ENCODE data around the gene USP37.

USP37 gene

GRCh38 chr2:218406209-218406948, 161.8 kb downstream of the USP37 start:
- Histone ChIP-seq H3K27me3 (replicated peaks; ENCODE audit: control insufficient read depth, insufficient read depth, low read length) (no peaks in the 10 kb centered on the region), H3K9me3 (ENCODE audit: control insufficient read depth, low read length) (no peaks in the 10 kb centered on the region), H3K4me1 (ENCODE audit: control insufficient read depth, insufficient read depth, low read length) (peaks cover 38% of the 10 kb centered on the region), H3K4me3 (ENCODE audit: low read length) (peak overlapping the region; percentile 67), H3K9ac (ENCODE audit: low read length) (peak overlapping the region; percentile 89), H3K36me3 (ENCODE audit: control insufficient read depth, insufficient read depth, low read length, severe bottlenecking) (peaks cover 22% of the 10 kb centered on the region)
- peak; percentile 99 for DNase-seq (ENCODE audit: low read depth)

- Histone ChIP-seq H3K27me3 (replicated peaks; ENCODE audit: control insufficient read depth, insufficient read depth, low read length) (no peaks in the 10 kb centered on the region), H3K9ac (ENCODE audit: low read length) (peak overlapping the region; percentile 84), H3K9me3 (ENCODE audit: control insufficient read depth, low read length) (no peaks in the 10 kb centered on the region), H3K36me3 (ENCODE audit: control insufficient read depth, insufficient read depth, low read length, severe bottlenecking) (peaks cover 22% of the 10 kb centered on the region), H3K4me1 (ENCODE audit: control insufficient read depth, insufficient read depth, low read length) (peaks cover 42% of the 10 kb centered on the region), H3K4me3 (ENCODE audit: low read length) (peak overlapping the region; percentile 67)
- no peak for DNase-seq (ENCODE audit: low read depth)
Measured at GRCh38 chr2:218405746-218406208, 162.4 kb downstream of the USP37 start.

- peaks cover 42% of the 10 kb centered on the region for H3K4me1 ChIP-seq (ENCODE audit: control insufficient read depth, insufficient read depth, low read length)
Measured at GRCh38 chr2:218405086-218405745, 162.9 kb downstream of the USP37 start.

GRCh38 chr2:218404351-218405085, 163.6 kb downstream of the USP37 start:
- Histone ChIP-seq H3K9me3 (ENCODE audit: control insufficient read depth, low read length) (no peaks in the 10 kb centered on the region), H3K4me3 (ENCODE audit: low read length) (no peak overlapping the region), H3K27me3 (replicated peaks; ENCODE audit: control insufficient read depth, insufficient read depth, low read length) (no peaks in the 10 kb centered on the region), H3K4me1 (ENCODE audit: control insufficient read depth, insufficient read depth, low read length) (peaks cover 42% of the 10 kb centered on the region), H3K9ac (ENCODE audit: low read length) (peak overlapping the region; percentile 84), H3K36me3 (ENCODE audit: control insufficient read depth, insufficient read depth, low read length, severe bottlenecking) (peaks cover 22% of the 10 kb centered on the region)
- no peak for DNase-seq (ENCODE audit: low read depth)

More at GRCh38 chr2:218405086-218405745, 162.9 kb downstream of the USP37 start:
- DNase-seq (ENCODE audit: low read depth) = no peak
- Histone ChIP-seq H3K36me3 (ENCODE audit: control insufficient read depth, insufficient read depth, low read length, severe bottlenecking) (peaks cover 22% of the 10 kb centered on the region), H3K27me3 (replicated peaks; ENCODE audit: control insufficient read depth, insufficient read depth, low read length) (no peaks in the 10 kb centered on the region), H3K4me3 (ENCODE audit: low read length) (no peak overlapping the region), H3K9ac (ENCODE audit: low read length) (peak overlapping the region; percentile 84), H3K9me3 (ENCODE audit: control insufficient read depth, low read length) (no peaks in the 10 kb centered on the region)

- no peak for DNase-seq (ENCODE audit: low read depth)
- Histone ChIP-seq H3K27me3 (replicated peaks; ENCODE audit: control insufficient read depth, insufficient read depth, low read length) (no peaks in the 10 kb centered on the region), H3K9ac (ENCODE audit: low read length) (no peak overlapping the region), H3K4me1 (ENCODE audit: control insufficient read depth, insufficient read depth, low read length) (peaks cover 42% of the 10 kb centered on the region), H3K4me3 (ENCODE audit: low read length) (no peak overlapping the region), H3K9me3 (ENCODE audit: control insufficient read depth, low read length) (no peaks in the 10 kb centered on the region), H3K36me3 (ENCODE audit: control insufficient read depth, insufficient read depth, low read length, severe bottlenecking) (peaks cover 22% of the 10 kb centered on the region)
Measured at GRCh38 chr2:218403810-218404209, 164.3 kb downstream of the USP37 start.

GRCh38 chr2:218402911-218403411, 165.2 kb downstream of the USP37 start:
- Histone ChIP-seq H3K27me3 (replicated peaks; ENCODE audit: control insufficient read depth, insufficient read depth, low read length) (no peaks in the 10 kb centered on the region), H3K9me3 (ENCODE audit: control insufficient read depth, low read length) (no peaks in the 10 kb centered on the region), H3K4me3 (ENCODE audit: low read length) (no peak overlapping the region), H3K36me3 (ENCODE audit: control insufficient read depth, insufficient read depth, low read length, severe bottlenecking) (peaks cover 22% of the 10 kb centered on the region), H3K4me1 (ENCODE audit: control insufficient read depth, insufficient read depth, low read length) (peaks cover 46% of the 10 kb centered on the region), H3K9ac (ENCODE audit: low read length) (no peak overlapping the region)
- DNase-seq (ENCODE audit: low read depth) = no peak

- H3K4me1 ChIP-seq (ENCODE audit: control insufficient read depth, insufficient read depth, low read length) = peaks cover 47% of the 10 kb centered on the region
- no peaks in the 10 kb centered on the region for H3K9me3 ChIP-seq (ENCODE audit: control insufficient read depth, low read length)
- H3K9ac ChIP-seq (ENCODE audit: low read length) = peak overlapping the region; percentile 93
- no peaks in the 10 kb centered on the region for H3K27me3 ChIP-seq (replicated peaks; ENCODE audit: control insufficient read depth, insufficient read depth, low read length)
- peaks cover 22% of the 10 kb centered on the region for H3K36me3 ChIP-seq (ENCODE audit: control insufficient read depth, insufficient read depth, low read length, severe bottlenecking)
- DNase-seq (ENCODE audit: low read depth) = no peak
- no peak overlapping the region for H3K4me3 ChIP-seq (ENCODE audit: low read length)
Measured at GRCh38 chr2:218402491-218402901, 165.7 kb downstream of the USP37 start.

GRCh38 chr2:218401890-218402289, 166.3 kb downstream of the USP37 start:
- DNase-seq (ENCODE audit: low read depth) = no peak
- Histone ChIP-seq H3K27me3 (replicated peaks; ENCODE audit: control insufficient read depth, insufficient read depth, low read length) (no peaks in the 10 kb centered on the region), H3K4me1 (ENCODE audit: control insufficient read depth, insufficient read depth, low read length) (peaks cover 47% of the 10 kb centered on the region), H3K9ac (ENCODE audit: low read length) (peak overlapping the region; percentile 93), H3K36me3 (ENCODE audit: control insufficient read depth, insufficient read depth, low read length, severe bottlenecking) (peaks cover 22% of the 10 kb centered on the region), H3K9me3 (ENCODE audit: control insufficient read depth, low read length) (no peaks in the 10 kb centered on the region), H3K4me3 (ENCODE audit: low read length) (peak overlapping the region; percentile 87)

GRCh38 chr2:218400930-218401881, 166.9 kb downstream of the USP37 start:
- DNase-seq (ENCODE audit: low read depth) = peak; percentile 20
- Histone ChIP-seq H3K36me3 (ENCODE audit: control insufficient read depth, insufficient read depth, low read length, severe bottlenecking) (peaks cover 22% of the 10 kb centered on the region), H3K27me3 (replicated peaks; ENCODE audit: control insufficient read depth, insufficient read depth, low read length) (no peaks in the 10 kb centered on the region), H3K9ac (ENCODE audit: low read length) (peak overlapping the region; percentile 93), H3K9me3 (ENCODE audit: control insufficient read depth, low read length) (no peaks in the 10 kb centered on the region), H3K4me1 (ENCODE audit: control insufficient read depth, insufficient read depth, low read length) (peaks cover 43% of the 10 kb centered on the region), H3K4me3 (ENCODE audit: low read length) (peak overlapping the region; percentile 87)
